Brain microvascular endothelial cell (primary cell): ENCODE results near the gene ADGRG3.

Experiments
- DNase-seq: peaks from one replicate; pipeline ENCODE4 v3.0.0-alpha.2; 2020
- H3K27ac ChIP-seq: fragments of 250-450 bp; sonication (Bioruptor Pico); 2 replicates; pipeline ENCODE4 v1.5.1; 2020; ENCODE audit warnings: mild to moderate bottlenecking, moderate library complexity
- H3K27me3 ChIP-seq: fragments of 250-450 bp; sonication (Bioruptor Pico); replicated peaks from 2 replicates; pipeline ENCODE4 v1.5.1; 2020; ENCODE audit warnings: mild to moderate bottlenecking
- H3K36me3 ChIP-seq: fragments of 250-450 bp; sonication (Bioruptor Pico); replicated peaks from 2 replicates; pipeline ENCODE4 v1.5.1; 2020; ENCODE audit warnings: mild to moderate bottlenecking
- H3K4me3 ChIP-seq: 2 replicates; pipeline ENCODE4 v1.5.1; 2011; ENCODE audit warnings: low read depth, mild to moderate bottlenecking, control low read depth, low read length, moderate library complexity
- in situ Hi-C: cut with HindIII; loops from 2 replicates; pipeline ENCODE4 v1.10.0; 2017; ENCODE audit warnings: low sequenced_read_pairs, low pct_ligation_motif_present
- TF ChIP-seq, protein P1 (sequence below): IDR thresholded peaks from 2 replicates; pipeline ENCODE4 v1.5.1; 2011; ENCODE audit warnings: low read depth, mild to moderate bottlenecking, moderate library complexity, low read length, control low read depth, inconsistent platforms; ENCODE audit errors: missing control alignments

Gene ADGRG3

DNA sequence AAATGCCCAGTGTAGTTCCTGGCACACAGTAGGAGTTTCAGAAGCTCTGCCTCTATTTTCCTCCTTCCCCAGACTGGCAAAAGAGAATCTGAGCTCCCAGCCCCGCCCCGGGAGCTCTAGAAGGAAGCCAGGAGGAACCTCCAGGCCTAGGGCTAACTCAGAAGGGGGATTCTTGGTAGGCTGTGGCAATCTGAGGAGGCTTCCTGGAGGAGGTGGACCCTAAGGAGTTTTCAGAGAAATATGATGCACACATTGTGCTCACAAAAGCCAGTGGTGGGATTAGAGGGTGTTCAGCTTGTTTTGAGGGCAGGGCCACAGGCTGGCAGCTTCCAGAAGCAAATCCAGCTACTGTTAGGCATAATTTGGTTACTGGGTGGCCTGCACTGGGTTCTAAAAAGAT is 29.7 kb upstream of the ADGRG3 start:
- in situ Hi-C loops: no loop called here
- no peak for DNase-seq

DNA sequence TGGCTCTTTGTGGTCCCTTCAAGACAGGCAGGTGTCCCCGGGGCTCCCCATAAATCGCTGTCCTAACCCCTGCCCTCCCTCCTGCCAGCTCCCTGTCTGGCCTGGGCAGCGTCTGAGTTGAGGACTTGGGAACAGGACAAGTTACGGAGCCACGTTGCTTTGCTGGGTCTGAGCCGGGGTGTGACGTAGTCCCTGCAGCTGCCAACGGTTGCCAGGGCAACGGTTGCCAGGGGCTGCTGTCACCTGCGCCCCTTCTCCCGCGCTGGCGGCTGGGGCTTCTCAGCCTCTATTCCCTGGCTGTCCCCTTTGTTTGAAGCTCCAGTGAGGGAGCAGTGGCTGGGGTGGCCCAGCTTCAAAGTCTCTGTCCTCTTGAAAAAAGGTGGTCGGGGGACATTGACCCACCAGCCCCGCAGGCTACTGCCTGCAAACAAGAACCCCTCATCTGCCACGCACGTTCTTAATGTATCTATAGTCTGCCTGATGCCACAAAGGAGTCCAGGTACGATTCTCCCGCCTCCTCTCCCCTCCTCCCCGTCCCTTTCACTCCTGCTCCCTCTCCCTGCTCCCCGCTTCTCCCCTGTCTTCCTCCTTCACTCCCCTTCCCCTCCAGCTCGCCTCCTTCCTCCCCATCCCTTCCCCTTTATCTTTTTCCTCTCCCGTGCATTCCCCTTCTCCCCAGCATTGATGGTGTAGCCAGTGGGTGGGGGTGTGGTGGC is 28.8 kb upstream of the ADGRG3 start:
- in situ Hi-C loops: no loop called here

More for the DNA sequence above, 29.7 kb upstream of the ADGRG3 start:
- TF ChIP-seq, protein P1, sequence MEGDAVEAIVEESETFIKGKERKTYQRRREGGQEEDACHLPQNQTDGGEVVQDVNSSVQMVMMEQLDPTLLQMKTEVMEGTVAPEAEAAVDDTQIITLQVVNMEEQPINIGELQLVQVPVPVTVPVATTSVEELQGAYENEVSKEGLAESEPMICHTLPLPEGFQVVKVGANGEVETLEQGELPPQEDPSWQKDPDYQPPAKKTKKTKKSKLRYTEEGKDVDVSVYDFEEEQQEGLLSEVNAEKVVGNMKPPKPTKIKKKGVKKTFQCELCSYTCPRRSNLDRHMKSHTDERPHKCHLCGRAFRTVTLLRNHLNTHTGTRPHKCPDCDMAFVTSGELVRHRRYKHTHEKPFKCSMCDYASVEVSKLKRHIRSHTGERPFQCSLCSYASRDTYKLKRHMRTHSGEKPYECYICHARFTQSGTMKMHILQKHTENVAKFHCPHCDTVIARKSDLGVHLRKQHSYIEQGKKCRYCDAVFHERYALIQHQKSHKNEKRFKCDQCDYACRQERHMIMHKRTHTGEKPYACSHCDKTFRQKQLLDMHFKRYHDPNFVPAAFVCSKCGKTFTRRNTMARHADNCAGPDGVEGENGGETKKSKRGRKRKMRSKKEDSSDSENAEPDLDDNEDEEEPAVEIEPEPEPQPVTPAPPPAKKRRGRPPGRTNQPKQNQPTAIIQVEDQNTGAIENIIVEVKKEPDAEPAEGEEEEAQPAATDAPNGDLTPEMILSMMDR: no peak
- Histone ChIP-seq H3K27me3 (no peaks in the 10 kb centered on the region), H3K4me3 (no peak overlapping the region), H3K27ac (no peak overlapping the region), H3K36me3 (no peaks in the 10 kb centered on the region)

DNA sequence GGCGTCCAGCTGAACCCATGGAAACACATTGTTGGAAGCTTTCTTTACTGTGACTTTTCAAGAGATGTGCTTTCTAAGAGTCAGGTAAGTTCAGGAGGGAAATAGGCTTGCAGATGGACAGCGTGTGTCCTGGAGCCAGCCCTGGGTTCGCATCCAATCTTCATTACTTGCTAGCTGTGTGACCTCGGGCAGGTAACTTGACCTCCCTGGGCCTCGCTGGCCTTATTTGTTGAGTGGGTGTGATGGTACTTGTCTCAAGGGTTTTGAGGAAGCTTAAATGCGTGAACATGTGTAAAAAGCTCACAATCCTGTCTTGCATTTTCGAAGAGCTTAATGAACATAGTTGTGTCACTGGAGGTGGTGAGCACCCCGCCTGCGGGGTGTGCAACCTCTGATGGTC is 27.9 kb upstream of the ADGRG3 start:
- Histone ChIP-seq H3K27me3 (no peaks in the 10 kb centered on the region), H3K36me3 (no peaks in the 10 kb centered on the region), H3K27ac (no peak overlapping the region), H3K4me3 (no peak overlapping the region)
- in situ Hi-C loops: no loop called here
- TF ChIP-seq, protein P1: no peak
- DNase-seq: no peak

More for the DNA sequence above, 28.8 kb upstream of the ADGRG3 start:
- Histone ChIP-seq H3K27ac (no peak overlapping the region), H3K36me3 (no peaks in the 10 kb centered on the region), H3K27me3 (no peaks in the 10 kb centered on the region), H3K4me3 (no peak overlapping the region)
- TF ChIP-seq, protein P1: no peak
- no peak for DNase-seq

DNA sequence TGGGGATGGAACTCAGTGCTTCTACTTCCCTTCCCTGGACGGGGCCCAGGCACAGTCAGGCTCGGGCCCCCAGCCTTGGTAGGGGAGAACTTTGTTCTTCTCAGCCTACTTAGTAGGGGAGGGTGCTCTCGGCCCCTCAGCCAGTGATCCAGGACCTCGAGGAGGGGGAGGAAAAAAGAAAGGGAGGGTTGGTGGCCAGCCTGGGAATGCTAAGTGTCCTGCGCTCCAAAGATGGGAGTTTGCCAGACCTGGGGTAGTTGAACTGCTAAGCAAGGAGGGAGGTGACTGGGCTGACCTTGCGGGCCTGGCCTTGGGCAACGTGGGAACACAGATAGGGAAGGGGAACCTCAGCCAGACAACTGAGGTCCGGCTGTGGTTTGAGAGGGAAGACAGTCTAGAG is 27.5 kb upstream of the ADGRG3 start:
- no peaks in the 10 kb centered on the region for H3K27me3 ChIP-seq
- no peak overlapping the region for H3K4me3 ChIP-seq
- TF ChIP-seq, protein P1: no peak
- H3K27ac ChIP-seq: no peak overlapping the region
- in situ Hi-C loops: no loop called here
- H3K36me3 ChIP-seq: no peaks in the 10 kb centered on the region
- DNase-seq: no peak

DNA sequence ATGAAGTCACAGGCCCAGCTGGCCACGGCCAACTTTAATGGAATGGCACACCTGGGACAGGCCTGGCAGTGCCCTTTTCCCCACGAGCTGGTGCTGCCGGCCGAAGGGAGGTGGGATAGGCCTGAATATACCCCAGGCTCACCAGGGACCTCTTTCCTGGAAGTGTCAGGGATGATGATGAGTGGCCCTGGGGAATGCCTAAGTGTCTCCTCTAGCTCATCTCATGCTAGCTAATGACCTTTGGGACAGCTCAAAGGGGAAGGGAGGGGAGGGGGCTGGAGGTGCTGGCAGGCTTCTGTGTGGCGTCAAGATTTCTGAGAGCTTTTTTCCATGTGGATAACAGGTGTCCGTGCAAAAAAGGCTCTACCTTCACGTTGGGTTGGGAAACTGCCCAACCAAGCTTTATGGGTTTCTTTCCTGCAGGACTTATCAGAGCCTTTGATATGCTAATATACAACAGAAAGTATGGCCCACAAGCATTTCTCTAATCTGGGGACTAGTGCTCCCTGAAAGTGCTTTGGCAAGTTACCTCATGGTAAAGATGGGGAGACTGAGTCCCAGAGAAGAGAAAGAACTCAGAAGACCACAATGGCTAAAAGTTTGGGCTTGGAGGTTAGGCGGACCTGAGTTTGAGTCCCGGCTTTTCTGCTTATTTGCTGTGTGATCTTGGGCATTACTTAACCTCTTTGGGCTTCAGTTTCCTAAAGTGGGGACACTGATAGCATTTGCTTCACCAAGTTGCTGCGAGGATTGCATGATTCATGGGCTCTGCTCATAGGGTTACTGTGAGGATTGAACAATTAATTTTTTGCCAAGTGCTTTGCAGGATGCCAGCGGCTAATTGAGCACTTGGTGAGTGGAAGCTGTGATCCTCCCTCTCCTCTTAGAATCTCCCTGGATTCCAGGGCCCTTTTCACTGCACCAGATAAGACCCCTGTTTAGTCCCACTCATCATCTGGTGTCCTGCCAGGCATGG is 25.7 kb upstream of the ADGRG3 start:
- no peak for DNase-seq
- Histone ChIP-seq H3K27me3 (no peaks in the 10 kb centered on the region), H3K36me3 (no peaks in the 10 kb centered on the region), H3K27ac (no peak overlapping the region), H3K4me3 (no peak overlapping the region)
- TF ChIP-seq, protein P1: no peak
- in situ Hi-C loops: no loop called here
